Measurements from ENCODE around the gene GALNT11. TPM values are rescaled to one million over a fixed set of nuclear protein-coding genes. Genes with fewer than 3 reads are reported as not detected.
"Not testable (repeated sequence)": the region's sequence is repeated elsewhere in the genome, so short reads cannot be mapped to it uniquely, and the experiment has no call there.

GALNT11 gene
- polyA plus RNA-seq, 10 donors = 26.9 to 43.7 (median 32.5) TPM

DNA sequence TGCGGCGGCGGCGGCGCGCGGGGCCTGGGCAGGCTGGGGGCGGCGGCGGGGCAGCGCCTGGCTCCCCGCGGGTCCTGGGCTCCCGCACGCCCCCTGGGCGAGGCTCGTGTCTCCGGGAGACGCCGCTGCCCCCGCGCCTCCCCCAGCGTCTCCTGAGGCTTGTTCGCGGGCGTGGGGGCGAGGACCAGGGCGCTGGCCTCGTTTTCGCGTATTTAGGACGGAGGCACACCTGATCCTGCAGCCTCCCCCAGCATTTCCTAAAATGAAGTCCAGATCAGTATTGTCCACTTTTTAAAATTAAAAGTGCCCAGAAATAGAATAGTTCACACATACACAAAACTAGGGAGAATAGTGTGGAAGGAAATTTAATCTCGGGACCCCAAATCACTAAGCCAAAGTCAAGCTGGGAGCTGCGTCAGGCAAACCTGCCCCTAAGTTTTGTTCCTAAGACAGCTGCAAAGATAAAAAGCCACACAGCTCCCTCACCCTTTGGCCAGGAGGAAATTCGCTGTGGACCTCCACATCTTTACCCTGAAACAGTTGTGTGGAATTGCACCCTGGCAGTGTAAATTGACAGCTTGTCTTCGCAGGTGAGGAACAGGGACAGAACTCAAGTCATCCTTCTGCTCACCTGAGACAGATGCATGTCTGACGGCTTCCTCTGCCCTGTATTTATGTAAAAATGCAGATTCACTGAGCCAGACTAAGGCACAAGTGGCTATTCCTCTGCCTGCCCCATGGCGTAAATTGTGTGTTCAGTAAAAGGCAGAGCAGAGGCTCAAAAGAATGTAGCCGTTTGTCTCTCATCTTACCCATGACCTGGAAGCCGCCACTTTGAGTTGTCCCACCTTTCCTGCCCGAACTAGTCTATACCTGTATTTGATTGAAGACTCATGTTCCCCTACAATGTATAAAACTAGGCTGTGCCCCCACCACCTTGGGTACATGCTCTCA, 740 bp downstream of the GALNT11 start:
- no peak for DNase-seq

DNA sequence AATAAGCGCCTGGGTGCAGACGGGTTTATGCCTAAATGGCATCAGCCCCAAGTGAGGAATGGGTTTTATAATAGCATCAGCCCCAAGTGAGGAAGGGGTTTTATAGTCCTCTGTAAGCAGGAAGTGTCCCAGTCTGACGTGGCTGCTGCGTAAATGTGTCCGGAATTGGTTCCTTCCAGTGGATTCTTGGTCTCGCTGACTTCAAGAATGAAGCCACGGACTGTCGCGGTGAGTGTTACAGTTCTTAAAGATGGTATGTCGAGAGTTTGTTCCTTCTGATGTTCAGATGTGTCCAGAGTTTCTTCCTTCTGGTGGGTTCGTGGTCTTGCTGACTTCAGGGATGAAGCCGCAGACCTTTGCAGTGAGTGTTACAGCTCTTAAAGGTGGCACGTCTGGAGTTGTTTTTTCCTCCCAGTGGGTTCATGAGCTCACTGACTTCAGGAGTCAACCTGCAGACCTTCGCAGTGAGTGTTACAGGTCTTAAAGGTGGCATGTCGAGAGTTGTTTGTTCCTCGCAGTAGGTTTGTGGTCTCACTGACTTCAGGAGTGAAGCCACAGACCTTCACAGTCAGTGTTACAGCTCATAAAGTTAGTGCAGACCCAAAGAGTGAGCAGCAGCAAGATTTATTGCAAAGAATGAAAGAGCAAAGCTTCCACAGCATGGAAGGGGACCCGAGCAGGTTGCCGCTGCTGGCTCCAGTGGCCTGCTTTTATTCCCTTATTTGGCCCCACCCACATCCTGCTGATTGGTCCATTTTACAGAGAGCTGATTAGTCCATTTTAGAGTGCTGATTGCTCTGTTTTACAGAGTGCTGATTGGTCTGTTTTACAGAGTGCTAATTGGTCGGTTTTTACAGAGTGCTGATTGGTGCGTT, 2.3 kb downstream of the GALNT11 start:
- DNase-seq = not testable (repeated sequence)

DNA sequence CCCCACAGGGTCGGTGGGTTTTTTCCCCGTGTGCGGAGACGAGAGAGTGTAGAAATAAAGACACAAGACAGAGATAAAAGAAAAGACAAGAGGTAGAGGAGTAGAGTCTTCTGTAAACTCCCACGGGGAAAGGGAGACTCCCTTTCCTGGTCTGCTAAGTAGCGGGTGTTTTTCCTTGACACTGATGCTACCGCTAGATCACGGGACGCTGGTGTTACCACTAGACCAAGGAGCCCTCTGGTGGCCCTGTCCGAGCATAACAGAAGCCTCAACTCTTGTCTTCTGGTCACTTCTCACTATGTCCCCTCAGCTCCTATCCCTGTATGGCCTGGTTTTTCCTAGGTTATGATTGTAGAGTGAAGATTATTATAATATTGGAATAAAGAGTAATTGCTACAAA, 4.6 kb downstream of the GALNT11 start:
- DNase-seq = not testable (repeated sequence)

- DNase-seq = not testable (repeated sequence)
Observed at GRCh38 chr7:152030639-152031038, 5.2 kb downstream of the GALNT11 start.

DNA sequence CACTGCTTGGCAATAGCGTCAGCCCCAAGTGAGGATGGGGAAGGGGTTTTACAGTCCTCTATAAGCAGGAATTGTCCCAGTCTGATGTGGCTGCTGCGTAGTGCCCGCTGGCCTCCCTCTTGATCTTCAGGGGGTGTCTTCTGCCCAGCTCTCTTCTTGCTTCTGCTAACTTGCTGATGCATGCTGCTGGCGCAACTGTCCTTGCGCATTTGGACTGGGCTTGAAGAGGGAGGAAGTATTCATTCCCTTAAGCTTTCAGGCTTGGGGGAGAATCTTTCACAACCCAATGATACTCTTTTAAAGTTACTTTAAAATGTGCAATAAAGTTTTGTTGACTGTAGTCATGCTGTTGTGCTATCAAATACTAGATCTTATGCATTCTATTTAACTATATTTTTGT, 10.3 kb downstream of the GALNT11 start:
- no peak for DNase-seq

GRCh38 chr7:152038410-152038809, 12.9 kb downstream of the GALNT11 start:
- not testable (repeated sequence) for DNase-seq

GRCh38 chr7:152043086-152043485, 17.6 kb downstream of the GALNT11 start:
- not testable (repeated sequence) for DNase-seq

GRCh38 chr7:152044909-152045308, 19.4 kb downstream of the GALNT11 start:
- DNase-seq = not testable (repeated sequence)

DNA sequence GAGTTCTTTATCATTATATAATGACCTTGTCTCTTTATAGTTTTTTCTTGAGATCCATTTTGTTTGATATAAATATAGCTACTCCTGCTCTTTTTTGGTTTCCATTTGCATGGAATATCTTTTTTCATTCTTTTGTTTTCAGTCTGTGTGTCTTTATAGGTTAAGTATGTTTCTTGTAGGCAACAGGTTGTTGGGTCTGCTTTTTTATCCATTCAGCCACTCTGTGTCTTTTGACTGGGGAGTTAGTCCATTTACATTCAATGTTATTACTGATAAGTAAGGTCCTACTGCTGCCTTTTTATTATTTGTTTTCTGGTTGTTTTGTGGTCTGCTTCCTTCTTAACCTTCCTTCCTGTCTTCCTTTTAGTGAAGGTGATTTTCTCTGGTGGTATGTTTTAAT, 21.1 kb downstream of the GALNT11 start:
- no peak for DNase-seq

- DNase-seq = no peak
Observed at GRCh38 chr7:152048051-152048450, 22.6 kb downstream of the GALNT11 start.

GRCh38 chr7:152050547-152050971, 25.1 kb downstream of the GALNT11 start:
- DNase-seq = peak in 1 of 3 donors; percentile 5

- no peak for DNase-seq
Observed at GRCh38 chr7:152051968-152052367, 26.5 kb downstream of the GALNT11 start.

- DNase-seq = no peak
Observed at GRCh38 chr7:152052771-152053170, 27.3 kb downstream of the GALNT11 start.

- DNase-seq = peak; percentile 31 to 70 (median 54)
Observed at GRCh38 chr7:152054367-152055230, 29.1 kb downstream of the GALNT11 start.

DNA sequence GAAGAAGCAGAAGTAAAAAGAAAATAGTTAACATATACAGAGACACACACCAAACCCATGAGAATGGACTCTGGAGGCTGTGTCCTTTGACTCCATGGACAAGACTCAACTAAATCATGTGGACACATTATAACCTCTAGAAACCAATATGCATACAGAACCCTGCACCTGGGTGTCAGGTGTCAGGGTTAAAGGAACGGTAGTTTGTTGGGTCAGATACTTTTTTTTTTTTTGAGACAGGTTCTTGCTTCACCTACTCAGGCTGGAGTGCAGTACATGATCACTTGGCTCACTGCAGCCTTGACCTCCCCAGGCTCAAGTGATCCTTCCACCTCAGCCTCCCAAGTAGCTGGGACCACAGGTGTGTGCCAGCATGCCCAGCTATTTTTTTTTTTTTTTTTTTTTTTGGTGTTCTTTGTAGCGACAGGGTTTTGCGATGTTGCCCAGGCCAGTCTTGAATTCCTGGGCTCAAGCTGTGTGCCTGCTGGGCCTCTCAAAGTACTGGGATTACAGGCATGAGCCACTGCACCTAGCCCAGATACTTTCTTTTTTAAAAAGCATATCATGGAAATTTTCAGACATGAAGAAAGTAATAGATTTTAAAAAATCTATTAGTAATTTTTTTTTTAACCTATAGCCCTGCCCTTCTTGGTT, 31.3 kb downstream of the GALNT11 start:
- DNase-seq = no peak

- no peak for DNase-seq
Observed at GRCh38 chr7:152059311-152059710, 33.8 kb downstream of the GALNT11 start.

DNA sequence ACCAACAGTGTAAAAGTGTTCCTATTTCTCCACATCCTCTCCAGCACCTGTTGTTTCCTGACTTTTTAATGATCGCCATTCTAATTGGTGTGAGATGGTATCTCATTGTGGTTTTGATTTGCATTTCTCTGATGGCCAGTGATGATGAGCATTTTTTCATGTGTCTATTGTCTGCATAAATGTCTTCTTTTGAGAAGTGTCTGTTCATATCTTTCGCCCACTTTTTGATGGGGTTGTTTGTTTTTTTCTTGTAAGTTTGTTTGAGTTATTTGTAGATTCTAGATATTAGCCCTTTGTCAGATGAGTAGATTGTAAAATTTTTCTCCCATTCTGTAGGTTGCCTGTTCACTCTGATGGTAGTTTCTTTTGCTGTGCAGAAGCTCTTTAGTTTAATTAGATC, 35.6 kb downstream of the GALNT11 start:
- DNase-seq = not testable (repeated sequence)

DNA sequence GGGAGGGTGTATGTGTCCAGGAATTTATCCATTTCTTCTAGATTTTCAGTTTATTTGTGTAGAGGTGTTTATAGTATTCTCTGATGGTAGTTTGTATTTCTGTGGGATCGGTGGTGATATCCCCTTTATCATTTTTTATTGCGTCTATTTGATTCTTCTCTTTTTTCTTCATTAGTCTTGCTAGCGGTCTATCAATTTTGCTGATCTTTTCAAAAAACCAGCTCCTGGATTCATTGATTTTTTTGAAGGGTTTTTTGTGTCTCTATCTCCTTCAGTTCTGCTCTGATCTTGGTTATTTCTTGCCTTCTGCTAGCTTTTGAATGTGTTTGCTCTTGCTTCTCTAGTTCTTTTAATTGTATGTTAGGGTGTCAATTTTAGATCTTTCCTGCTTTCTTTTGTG, 37.7 kb downstream of the GALNT11 start:
- DNase-seq = not testable (repeated sequence)

DNA sequence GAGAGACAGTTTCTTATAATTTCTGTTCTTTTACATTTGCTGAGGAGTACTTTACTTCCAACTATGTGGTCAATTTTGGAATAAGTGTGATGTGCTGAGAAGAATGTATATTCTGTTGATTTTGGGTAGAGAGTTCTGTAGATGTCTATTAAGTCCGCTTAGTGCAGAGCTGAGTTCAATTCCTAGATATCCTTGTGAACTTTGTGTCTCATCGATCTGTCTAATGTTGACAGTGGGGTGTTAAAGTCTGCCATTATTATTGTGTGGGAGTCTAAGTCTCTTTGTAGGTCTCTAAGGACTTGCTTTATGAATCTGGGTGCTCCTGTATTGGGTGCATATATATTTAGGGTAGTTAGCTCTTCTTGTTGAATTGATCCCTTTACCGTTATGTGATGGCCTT, 38.3 kb downstream of the GALNT11 start:
- not testable (repeated sequence) for DNase-seq

DNA sequence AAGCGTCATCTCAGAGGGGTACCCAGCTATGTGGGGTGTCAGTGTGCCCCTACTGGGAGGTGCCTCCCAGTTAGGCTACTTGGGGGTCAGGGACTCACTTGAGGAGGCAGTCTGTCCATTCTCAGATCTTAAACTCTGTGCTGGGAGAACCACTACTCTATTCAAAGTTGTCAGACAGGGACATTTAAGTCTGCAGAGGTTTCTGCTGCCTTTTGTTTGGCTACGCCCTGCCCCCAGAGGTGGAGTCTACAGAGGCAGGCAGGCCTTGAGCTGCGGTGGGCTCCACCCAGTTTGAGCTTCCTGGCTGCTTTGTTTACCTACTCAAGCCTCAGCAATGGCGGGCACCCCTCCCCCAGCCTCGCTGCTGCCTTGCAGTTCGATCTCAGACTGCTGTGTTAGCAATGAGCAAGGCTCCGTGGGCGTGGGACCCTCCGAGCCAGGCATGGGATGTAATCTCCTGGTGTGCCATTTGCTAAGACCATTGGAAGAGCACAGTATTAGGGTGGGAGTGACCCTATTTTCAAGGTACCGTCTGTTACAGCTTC, 40.4 kb downstream of the GALNT11 start:
- not testable (repeated sequence) for DNase-seq

DNA sequence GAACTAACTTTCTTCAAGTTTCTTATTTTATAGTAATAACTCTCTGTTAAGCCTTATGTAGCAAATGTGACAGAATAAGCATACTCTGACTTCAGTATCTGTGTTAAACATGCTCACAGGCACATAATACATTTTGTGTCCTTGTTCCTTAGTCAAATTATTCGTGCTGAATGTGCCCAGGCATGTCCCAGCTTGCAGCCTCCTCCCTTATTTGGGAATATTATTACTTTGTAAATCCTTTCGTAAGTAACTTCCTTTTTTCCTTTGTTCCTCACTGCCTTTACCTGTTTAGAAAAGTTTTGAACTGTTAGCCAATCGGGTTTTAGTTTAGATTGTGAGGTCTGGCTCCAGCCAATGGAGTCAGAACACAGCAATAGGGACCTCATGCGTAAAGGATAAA, 46.9 kb downstream of the GALNT11 start:
- DNase-seq = no peak

Data from muscle of back (tissue), 11 donors.